ENCODE measurements around the gene GFM1. TPM values are rescaled to one million over a fixed set of nuclear protein-coding genes. Genes with fewer than 3 reads are reported as not detected.

GFM1 gene
- total and polyA plus RNA-seq, 2 experiments from 2014 or later = 24.5 to 59.9 TPM

- H3K4me1 Mint-ChIP-seq = peaks cover 5% of the 10 kb centered on the region; the same call in 2 of the 3 replicates
- H3K4me3 Mint-ChIP-seq = no peak overlapping the region
- no peak for ATAC-seq
Measured at GRCh38 chr3:158642005-158642404, 2.3 kb upstream of the GFM1 start.

More at GRCh38 chr3:158642005-158642404, 2.3 kb upstream of the GFM1 start:
- H3K27me3 ChIP-seq (ENCODE audit: insufficient read depth) = no peaks in the 10 kb centered on the region
- no peak for TF ChIP-seq ZNF462 (CRISPR knock-in tag; IDR thresholded peaks at IDR 0.05)
- TF ChIP-seq POLR2AphosphoS5 (IDR thresholded peaks at IDR 0.05; ENCODE audit: low read depth) = no peak
- no peak for TF ChIP-seq JUNB (IDR thresholded peaks at IDR 0.05; ENCODE audit: unreplicated experiment)
- no peak for TF ChIP-seq ETS1 (IDR thresholded peaks at IDR 0.05)
- TF ChIP-seq CTCF (conservative IDR thresholded peaks at IDR 0.05; ENCODE audit: low read depth in 2 of 2) = no peak
- TF ChIP-seq REST (IDR thresholded peaks at IDR 0.05; ENCODE audit: unreplicated experiment) = no peak
- TF ChIP-seq EZH2phosphoT487 (IDR thresholded peaks at IDR 0.05; ENCODE audit: unreplicated experiment) = no peak
- no peak for TF ChIP-seq ZNF331 (CRISPR knock-in tag; IDR thresholded peaks at IDR 0.05; ENCODE audit: low read depth)
- no peak for TF ChIP-seq EZH2 (IDR thresholded peaks at IDR 0.05; ENCODE audit: low read depth, unreplicated experiment)
- TF ChIP-seq NANOG (IDR thresholded peaks at IDR 0.05; ENCODE audit: borderline replicate concordance) = no peak
- no peak for TF ChIP-seq ZNF114 (CRISPR knock-in tag; IDR thresholded peaks at IDR 0.05)
- TF ChIP-seq STAT1 (IDR thresholded peaks at IDR 0.05; ENCODE audit: unreplicated experiment) = no peak
- DNase-seq (ENCODE audit: low spot score) = no peak
- no peaks in the 10 kb centered on the region for H3K27me3 Mint-ChIP-seq (ENCODE audit: insufficient read depth, low read depth, poor library complexity)
- H3K27ac ChIP-seq (ENCODE audit: low read depth) = no peak overlapping the region
- H3K9me3 Mint-ChIP-seq = no peaks in the 10 kb centered on the region; the same call in 2 of the 3 replicates
- no peak overlapping the region for H3K4me2 ChIP-seq
- no peaks in the 10 kb centered on the region for H3F3A ChIP-seq (replicated peaks; ENCODE audit: low read depth)
- no peak overlapping the region for H2AFZ ChIP-seq
- no peak overlapping the region for H3K27ac Mint-ChIP-seq
- peaks cover 3% of the 10 kb centered on the region; the same call in 1 of the 2 replicates for H3K36me3 ChIP-seq (ENCODE audit: insufficient read depth)
- no peak overlapping the region for H3K4me3 ChIP-seq
- 0 out of 2 replicates have a peak, but pooled peaks cover 3% of the 10 kb centered on the region for H4K20me1 ChIP-seq (replicated peaks; ENCODE audit: insufficient read depth)
- no peaks in the 10 kb centered on the region for H3K9me2 ChIP-seq (ENCODE audit: insufficient read depth)
- H3K36me3 Mint-ChIP-seq (ENCODE audit: low read depth) = peaks cover 7% of the 10 kb centered on the region; the same call in 2 of the 3 replicates
- H3K4me1 ChIP-seq (ENCODE audit: insufficient read depth) = peaks cover 4% of the 10 kb centered on the region; the same call in 1 of the 2 replicates
- H3K79me2 ChIP-seq (replicated peaks; ENCODE audit: insufficient read depth) = peaks cover 25% of the 10 kb centered on the region
